GM12873 (cell line): Measurements from ENCODE around the gene ASB10.

Experiments
- CTCF ChIP-seq: IDR thresholded peaks from 2 replicates; pipeline ENCODE4 v1.5.1; 2012; ENCODE audit warnings: low read depth, mild to moderate bottlenecking, moderate library complexity, low read length, control low read depth; ENCODE audit not compliant: insufficient read depth; ENCODE audit errors: missing control alignments

Gene ASB10

DNA sequence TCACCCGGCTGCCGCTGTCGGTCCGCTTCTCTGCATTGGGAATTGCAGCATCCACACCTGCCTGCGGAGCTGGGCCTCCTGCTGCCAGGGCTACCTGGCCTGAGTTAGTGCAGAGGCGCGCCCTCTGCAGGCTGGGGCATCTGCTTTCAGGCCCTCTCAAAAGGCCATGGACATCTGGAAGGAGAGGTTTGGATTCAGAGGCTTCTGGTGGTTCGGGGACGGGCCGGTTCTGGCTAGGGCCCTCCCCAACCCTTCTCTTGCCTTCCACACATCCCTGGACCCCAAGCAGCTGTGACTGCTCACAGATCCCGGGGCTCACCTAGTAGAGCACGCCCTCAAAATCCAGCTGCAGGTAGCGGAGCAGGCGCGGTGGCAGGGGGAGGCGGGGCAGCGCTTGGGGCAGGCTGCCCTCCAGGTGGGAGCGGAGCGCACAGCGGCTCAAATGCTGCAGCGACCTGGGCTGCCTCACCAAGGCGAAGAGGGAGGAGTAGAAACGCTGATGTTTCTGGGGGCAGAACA, 11.2 kb downstream of the ASB10 start:
- no peak for TF ChIP-seq CTCF

DNA sequence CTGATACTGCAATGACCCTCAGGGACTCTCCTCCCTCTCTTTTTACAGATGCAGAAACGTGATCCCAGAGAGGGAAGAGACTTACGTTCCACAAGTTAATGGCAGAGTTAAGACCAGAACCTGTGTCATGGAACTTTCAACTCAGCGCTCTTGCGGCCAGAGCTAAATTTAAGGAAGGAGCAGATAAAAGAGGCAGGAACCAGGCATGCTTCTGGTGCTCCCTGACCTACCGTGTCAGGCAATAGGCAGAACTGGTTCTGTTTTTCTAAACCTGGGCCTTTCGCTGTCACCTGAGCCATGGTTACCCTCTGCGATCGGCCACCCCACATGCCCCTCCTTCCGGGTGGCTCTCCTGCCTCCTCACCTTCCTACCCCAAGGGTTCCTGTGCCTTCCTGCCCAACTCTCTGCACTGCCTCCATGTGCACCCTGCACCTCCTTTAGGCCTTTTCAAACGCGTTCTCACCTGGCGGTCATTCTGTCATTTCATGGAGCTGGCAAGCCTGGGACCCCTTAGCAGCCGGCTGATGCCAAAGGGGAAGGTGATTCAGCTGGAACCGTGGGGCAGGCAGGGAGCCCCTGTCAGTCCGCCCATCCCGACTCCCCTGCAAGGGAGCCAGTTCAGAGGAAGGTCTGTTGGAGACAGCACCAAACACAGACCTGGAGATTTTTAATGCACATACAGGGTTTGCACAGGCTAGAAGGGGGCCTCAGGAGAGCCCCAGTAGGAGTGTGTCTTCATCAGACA, 11.8 kb downstream of the ASB10 start:
- TF ChIP-seq CTCF, result no peak

GRCh38 chr7:151174246-151175046, 12.6 kb downstream of the ASB10 start:
- TF ChIP-seq CTCF, result no peak

GRCh38 chr7:151173386-151174245, 13.4 kb downstream of the ASB10 start:
- TF ChIP-seq CTCF, result no peak

DNA sequence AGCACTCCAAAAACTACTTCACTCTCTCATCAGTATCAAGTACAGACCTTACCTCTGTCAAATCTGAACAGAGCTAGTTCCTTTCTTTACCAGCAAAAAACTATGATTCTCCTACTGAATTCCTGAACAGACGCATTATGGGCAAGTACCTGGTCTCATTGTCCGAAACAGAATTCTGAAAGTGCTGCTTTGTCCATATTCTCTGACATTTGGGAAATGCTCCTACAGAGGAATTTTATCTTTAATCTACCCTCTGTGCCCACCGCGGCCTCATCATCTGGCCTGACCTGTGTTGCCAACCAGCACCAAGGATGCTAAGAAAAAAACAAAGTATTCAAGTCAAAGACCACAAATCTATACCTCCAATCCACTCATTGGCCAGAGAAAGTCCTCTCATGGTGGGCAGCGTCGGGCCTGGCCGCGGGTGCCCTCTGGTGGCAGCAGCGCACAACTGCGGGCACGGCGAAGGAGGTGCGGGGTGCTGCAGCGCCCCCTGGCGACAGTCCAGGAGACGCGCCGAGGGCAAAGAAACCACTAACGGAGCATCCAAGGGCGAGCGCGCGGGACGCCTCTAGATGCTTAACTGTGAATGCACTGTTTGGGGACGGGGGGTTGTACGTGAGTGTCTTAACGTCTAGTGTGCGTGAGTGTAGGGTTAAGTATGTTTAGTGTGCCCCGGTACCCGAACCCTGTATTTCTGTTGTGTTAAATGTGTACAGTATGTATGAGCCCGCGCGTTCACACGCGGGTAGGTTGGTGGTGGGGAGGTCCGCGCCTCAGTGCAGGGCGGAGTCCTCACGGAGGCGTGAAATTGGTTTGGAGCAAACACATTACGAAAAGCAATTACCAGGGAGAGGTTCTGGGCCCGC, 14.5 kb downstream of the ASB10 start:
- TF ChIP-seq CTCF, result peak; percentile 100

GRCh38 chr7:151168787-151169162, 18.3 kb downstream of the ASB10 start:
- TF ChIP-seq CTCF, result no peak
